H1 (cell line): Measurements from ENCODE around the gene RNF31. TPM values are rescaled to one million over a fixed set of nuclear protein-coding genes. Genes with fewer than 3 reads are reported as not detected.

ENCODE experiments used
- CTCF ChIA-PET: fragments of 300-600 bp; sonication (Branson Sonifier 250); formaldehyde crosslinking; loops from one replicate; lab custom pipeline; 2021; ENCODE audit not compliant: partially characterized antibody; lab: Charles Lee
- POLR2A ChIA-PET: fragments of 300-600 bp; sonication (Branson Sonifier 250); formaldehyde crosslinking; loops from one replicate; lab custom pipeline; 2021; ENCODE audit warnings: inconsistent platforms; ENCODE audit not compliant: partially characterized antibody; lab: Charles Lee
- DNase-seq, 2 experiments: peaks; one replicate each; pipeline versions ENCODE4 v3.0.0 to v3.0.0-alpha.2; 2010 to 2022; ENCODE audit warnings: low spot score in 2 of 2, low read depth in 1 of 2, mixed read lengths in 1 of 2
- FAIRE-seq: peaks from 2 replicates; lab custom pipeline; 2011; peaks lifted over from hg19 to GRCh38; lab: Jason Lieb, UNC
- H2AFZ ChIP-seq: 2 replicates; pipeline ENCODE4 v1.8.1; 2012; ENCODE audit warnings: low read length, inconsistent platforms
- H2AK5ac ChIP-seq: 2 replicates; pipeline ENCODE4 v1.6.1; 2013; ENCODE audit warnings: low read depth, low read length
- H2BK120ac ChIP-seq: replicated peaks from 2 replicates; pipeline ENCODE3; 2013; ENCODE audit warnings: low read depth, low read length, inconsistent platforms
- H2BK12ac ChIP-seq: 2 replicates; pipeline ENCODE4 v1.6.1; 2013; ENCODE audit warnings: low read depth, low read length
- H2BK15ac ChIP-seq: 2 replicates; pipeline ENCODE4 v1.6.1; 2013; ENCODE audit warnings: low read length
- H2BK20ac ChIP-seq: 2 replicates; pipeline ENCODE4 v1.6.1; 2013; ENCODE audit warnings: low read length
- H2BK5ac ChIP-seq: 2 replicates; pipeline ENCODE4 v1.6.1; 2013; ENCODE audit warnings: low read depth, low read length
- H3K14ac ChIP-seq: 2 replicates; pipeline ENCODE4 v1.6.1; 2013; ENCODE audit warnings: inconsistent platforms; ENCODE audit not compliant: insufficient read length
- H3K18ac ChIP-seq: 2 replicates; pipeline ENCODE4 v1.6.1; 2013; ENCODE audit warnings: low read length; ENCODE audit errors: extremely low read depth
- H3K23ac ChIP-seq: 2 replicates; pipeline ENCODE4 v1.6.1; 2013; ENCODE audit warnings: inconsistent platforms; ENCODE audit not compliant: insufficient read length
- H3K23me2 ChIP-seq: 2 replicates; pipeline ENCODE4 v1.6.1; 2013; ENCODE audit warnings: low read depth, low read length
- H3K27ac ChIP-seq: 2 replicates; pipeline ENCODE4 v1.6.1; 2011; ENCODE audit warnings: low read depth, low read length, inconsistent platforms
- H3K27me3 ChIP-seq, 4 experiments: replicated peaks in 1 of 4; 1 replicate in 1 of 4; 2 replicates in 3 of 4; pipeline versions ENCODE4 v1.6.1 to v1.8.1; 2011 to 2013; ENCODE audit warnings: low read length in 3 of 4, mild to moderate bottlenecking in 3 of 4, inconsistent platforms in 2 of 4, mixed read lengths in 2 of 4, moderate library complexity in 1 of 4; ENCODE audit not compliant: control insufficient read depth in 3 of 4, insufficient read depth in 3 of 4; ENCODE audit errors: extremely low read depth in 1 of 4
- H3K36me3 ChIP-seq, 4 experiments: 2 replicates each; pipeline versions ENCODE4 v1.6.1 to v1.8.1; 2011 to 2013; ENCODE audit warnings: mild to moderate bottlenecking in 4 of 4, low read length in 3 of 4, moderate library complexity in 2 of 4, control low read depth in 1 of 4, inconsistent platforms in 1 of 4; ENCODE audit not compliant: insufficient read depth in 4 of 4, control insufficient read depth in 2 of 4
- H3K4ac ChIP-seq: replicated peaks from 2 replicates; pipeline ENCODE3; 2013; ENCODE audit warnings: low read length, low read depth, mixed read lengths, inconsistent platforms; ENCODE audit not compliant: insufficient read length
- H3K4me1 ChIP-seq, 4 experiments: replicated peaks in 1 of 4; 1 replicate in 1 of 4; 2 replicates in 3 of 4; pipeline versions ENCODE4 v1.6.1 to v1.8.1; 2011 to 2013; ENCODE audit warnings: low read length in 3 of 4, inconsistent platforms in 2 of 4, mixed read lengths in 1 of 4; ENCODE audit not compliant: insufficient read depth in 4 of 4, control insufficient read depth in 3 of 4
- H3K4me2 ChIP-seq, 2 experiments: 2 replicates each; pipeline versions ENCODE4 v1.6.1 to v1.8.1; 2011 to 2013; ENCODE audit warnings: low read depth in 2 of 2, low read length in 2 of 2, control low read depth in 1 of 2, inconsistent platforms in 1 of 2, mild to moderate bottlenecking in 1 of 2; ENCODE audit not compliant: insufficient read depth in 1 of 2
- H3K4me3 ChIP-seq, 4 experiments: fragments of 200-600, 300-600 bp in 1 of 4; sonication (generic), shearing (Covaris generic), sonication (Bioruptor Twin) in 1 of 4; 2 replicates each; pipeline versions ENCODE4 v1.5.1 to v1.8.1; 2011 to 2016; ENCODE audit warnings: low read length in 4 of 4, low read depth in 3 of 4, control low read depth in 2 of 4, inconsistent platforms in 2 of 4, mild to moderate bottlenecking in 2 of 4, mixed read lengths in 1 of 4, moderate library complexity in 1 of 4; ENCODE audit not compliant: insufficient read depth in 2 of 4; ENCODE audit errors: extremely low read depth in 1 of 4
- H3K56ac ChIP-seq: replicated peaks from 2 replicates; pipeline ENCODE3; 2013; ENCODE audit warnings: low read depth, mild to moderate bottlenecking, mixed read lengths, low read length, inconsistent platforms; ENCODE audit not compliant: insufficient read length
- H3K79me1 ChIP-seq: 2 replicates; pipeline ENCODE4 v1.6.1; 2013; ENCODE audit warnings: low read depth, low read length, control low read depth
- H3K79me2 ChIP-seq, 2 experiments: 2 replicates each; pipeline versions ENCODE4 v1.6.1 to v1.8.1; 2012 to 2013; ENCODE audit warnings: low read length in 2 of 2, mild to moderate bottlenecking in 2 of 2, inconsistent platforms in 1 of 2; ENCODE audit not compliant: insufficient read depth in 2 of 2, control insufficient read depth in 1 of 2
- H3K9ac ChIP-seq, 4 experiments: replicated peaks in 1 of 4; 1 replicate in 1 of 4; 2 replicates in 3 of 4; pipeline versions ENCODE4 v1.6.1 to v1.8.1; 2011 to 2013; ENCODE audit warnings: low read depth in 3 of 4, low read length in 3 of 4, control low read depth in 2 of 4, mild to moderate bottlenecking in 2 of 4, moderate library complexity in 2 of 4, inconsistent platforms in 1 of 4; ENCODE audit errors: extremely low read depth in 1 of 4
- H3K9me3 ChIP-seq, 2 experiments: 2 replicates each; pipeline versions ENCODE4 v1.6.1 to v1.8.1; 2012 to 2013; ENCODE audit warnings: mild to moderate bottlenecking in 2 of 2, moderate library complexity in 2 of 2, control low read depth in 1 of 2, inconsistent platforms in 1 of 2, low read depth in 1 of 2, low read length in 1 of 2, mixed read lengths in 1 of 2; ENCODE audit not compliant: insufficient read depth in 2 of 2
- H4K20me1 ChIP-seq, 2 experiments: replicated peaks in 1 of 2; 2 replicates each; pipeline versions ENCODE3 to v1.8.1; 2011 to 2013; ENCODE audit warnings: inconsistent platforms in 2 of 2, low read length in 2 of 2, mild to moderate bottlenecking in 1 of 2; ENCODE audit not compliant: insufficient read depth in 2 of 2, control insufficient read depth in 1 of 2
- H4K5ac ChIP-seq: 2 replicates; pipeline ENCODE4 v1.6.1; 2013; ENCODE audit warnings: low read length, low read depth, mixed read lengths, inconsistent platforms; ENCODE audit not compliant: insufficient read length
- H4K8ac ChIP-seq: 2 replicates; pipeline ENCODE4 v1.8.0; 2013; ENCODE audit warnings: mild to moderate bottlenecking, moderate library complexity, low read length, inconsistent platforms; ENCODE audit not compliant: insufficient read depth; ENCODE audit errors: extremely low read depth
- H4K91ac ChIP-seq: replicated peaks from 2 replicates; pipeline ENCODE3; 2013; ENCODE audit warnings: low read length, mixed read lengths, inconsistent platforms; ENCODE audit not compliant: insufficient read length
- BACH1 ChIP-seq: IDR thresholded peaks from 2 replicates; pipeline ENCODE4 v1.6.1; 2012; ENCODE audit warnings: low read length, improper control_type of control experiment
- BCL11A ChIP-seq, 2 experiments: IDR thresholded peaks; one replicate each; pipeline ENCODE4 v1.6.1; 2011; ENCODE audit warnings: low read depth in 2 of 2, low read length in 2 of 2, mild to moderate bottlenecking in 2 of 2
- CHD2 ChIP-seq: IDR thresholded peaks from 2 replicates; pipeline ENCODE4 v1.6.1; 2012; ENCODE audit warnings: low read length, improper control_type of control experiment
- GTF2F1 ChIP-seq: IDR thresholded peaks from 2 replicates; pipeline ENCODE4 v1.6.1; 2012; ENCODE audit warnings: low read depth, low read length, improper control_type of control experiment, borderline replicate concordance
- RFX5 ChIP-seq: IDR thresholded peaks from 2 replicates; pipeline ENCODE4 v1.6.1; 2011; ENCODE audit warnings: low read depth, low read length, improper control_type of control experiment, borderline replicate concordance
- TCF12 ChIP-seq: IDR thresholded peaks from 2 replicates; pipeline ENCODE4 v1.6.1; 2011; ENCODE audit warnings: low read depth, mild to moderate bottlenecking, low read length
- WGBS, 2 experiments: shearing (Covaris generic) in 1 of 2; methylation state at CpG; one replicate each; pipeline versions ENCODE4 v1.1.6 to v1.1.7; 2013 to 2015; ENCODE audit warnings: low lambda C conversion rate in 2 of 2, mixed read lengths in 2 of 2, inconsistent platforms in 1 of 2, low coverage in 1 of 2, missing lambda C conversion rate in 1 of 2; ENCODE audit not compliant: insufficient replicate concordance in 2 of 2, insufficient coverage in 1 of 2, insufficient read length in 1 of 2; ENCODE audit errors: extremely low coverage in 1 of 2, missing lambda C conversion rate in 1 of 2; 5-methylcytosine and 5-hydroxymethylcytosine counted together
- polyA plus RNA-seq, 7 experiments: library from polyadenylated mRNA; depleted of rRNA in 3 of 7; stranded (reverse) in 5 of 7; unstranded in 2 of 7; fragments of >200 nt in 5 of 7; fragments of 200-250 nt in 2 of 7; gene quantifications; 1 replicate in 5 of 7; 2 replicates in 1 of 7; 4 replicates in 1 of 7; pipeline versions ENCODE4 v1.2.1 to v1.2.3, GENCODE V29; 2011 to 2013; ENCODE audit warnings: missing spikeins in 2 of 7, mixed read lengths in 2 of 7
- total RNA-seq: library from RNA; stranded (reverse); fragmentation: NEBNext Ultra II Directional; extraction: Animal tissue kit (Norgen Biotek cat#: 25700); gene quantifications from 2 replicates; pipeline ENCODE4 v1.2.1, GENCODE V29; 2021

The RNF31 gene
- total and polyA plus RNA-seq, 2 of the 8 experiments (the other 6 are each of a cell fraction or from before 2014, with no cell fraction given), result 17.5 to 72.0 TPM

- CTCF ChIA-PET, result interaction anchor here (0.8 to 1.6 kb wide), 2 partner anchors 15 to 32 kb away, joined by 3 to 4 read pairs; no protein-coding TSS in a partner anchor
- H2BK12ac ChIP-seq, result no peak overlapping the region
- no peak overlapping the region for H3K4ac ChIP-seq
- H2BK15ac ChIP-seq, result no peak overlapping the region
- no peaks in the 10 kb centered on the region for H3K79me2 ChIP-seq
- H3K4me3 ChIP-seq, result no peak overlapping the region
- H2AK5ac ChIP-seq, result no peak overlapping the region
- no peak overlapping the region for H4K91ac ChIP-seq
- H3K27ac ChIP-seq, result no peak overlapping the region
- WGBS, 2 experiments, result 94% methylated on average over 3 of the region's 4 CpGs; no CpG with 5 or more reads in 1 of the 2 experiments
- H4K8ac ChIP-seq, result no peak overlapping the region
- no peak overlapping the region for H3K9ac ChIP-seq
- H3K27me3 ChIP-seq, result no peaks in the 10 kb centered on the region
- H2BK20ac ChIP-seq, result no peak overlapping the region
- no peak for TF ChIP-seq CHD2
- TF ChIP-seq TCF12, result no peak
- TF ChIP-seq RFX5, result no peak
- no peak for TF ChIP-seq GTF2F1
- no peak for TF ChIP-seq BACH1
- TF ChIP-seq BCL11A (IDR thresholded peaks at IDR 0.05; ENCODE audit: low read depth in 2 of 2, low read length in 2 of 2), result no peak
- H3K56ac ChIP-seq, result no peak overlapping the region
- POLR2A ChIA-PET, result interaction anchor here (0.8 to 11.1 kb wide), 8 partner anchors 6 to 84 kb away, joined by 3 to 96 read pairs (median 6); partner anchors contain the start of genes DCAF11, FITM1 and NRL
- H2BK120ac ChIP-seq, result no peak overlapping the region
- H3K14ac ChIP-seq, result no peak overlapping the region
- H3K23me2 ChIP-seq, result no peaks in the 10 kb centered on the region
- no peaks in the 10 kb centered on the region for H3K4me1 ChIP-seq
- peaks cover 14 to 39% (median 32%) of the 10 kb centered on the region in 4 experiments for H3K36me3 ChIP-seq
- FAIRE-seq, result no peak
- H4K20me1 ChIP-seq, result peaks cover 0 to 3% of the 10 kb centered on the region in 2 experiments
- DNase-seq, result no peak
- no peak overlapping the region for H2BK5ac ChIP-seq
- no peaks in the 10 kb centered on the region for H3K9me3 ChIP-seq
- no peak overlapping the region for H3K18ac ChIP-seq
- H2AFZ ChIP-seq, result no peak overlapping the region
- no peak overlapping the region for H4K5ac ChIP-seq
- no peaks in the 10 kb centered on the region for H3K79me1 ChIP-seq
- no peak overlapping the region for H3K23ac ChIP-seq
- no peak overlapping the region for H3K4me2 ChIP-seq
Measured at GRCh38 chr14:24122416-24122815, 24.9 kb upstream of the RNF31 start.
